ENCODE measurements around the gene DDX10. TPM values are rescaled to one million over a fixed set of nuclear protein-coding genes. Genes with fewer than 3 reads are reported as not detected.

Gene DDX10
- 59.8 and 64.6 TPM in 2 replicates for total RNA-seq

GRCh38 chr11:108664730-108665525 lies at the start of gene DDX10:
Gene DDX10 (plus strand): TSS chr11:108665069. CDS start chr11:108665154, 85 bp downstream.

Other genes with a start within 250 kb of the DDX10 start
- under 0.01 and 0.34 TPM in 2 replicates for gene C11orf65, start 197.5 kb upstream of the DDX10 start, total RNA-seq
- 5.6 and 10.3 TPM in 2 replicates for gene POGLUT3, start 166.7 kb upstream of the DDX10 start, total RNA-seq
- gene EXPH5, start 71.3 kb upstream of the DDX10 start, total RNA-seq: under 0.01 TPM in 2 replicates